Activated CD4-positive, alpha-beta T cell treated with anti-CD3 and anti-CD28 coated beads, Interleukin-2, amount 10 ng/mL, durations not matched to agents 24 days and 14 days (primary cell): ENCODE data around the gene SLC13A1. TPM values are rescaled to one million over a fixed set of nuclear protein-coding genes. Genes with fewer than 3 reads are reported as not detected.

Source experiments
- DNase-seq: peaks from one replicate; pipeline ENCODE4 v3.0.0; 2022
- H3K27ac Mint-ChIP-seq: one replicate; pipeline ENCODE4 v1.8.0; 2022; ENCODE audit warnings: mild to moderate bottlenecking, mixed read lengths
- H3K27me3 Mint-ChIP-seq: one replicate; pipeline ENCODE4 v1.8.0; 2022; ENCODE audit warnings: mixed read lengths
- H3K36me3 Mint-ChIP-seq: one replicate; pipeline ENCODE4 v1.8.0; 2022; ENCODE audit warnings: low read depth, mild to moderate bottlenecking, mixed read lengths
- H3K4me1 Mint-ChIP-seq: one replicate; pipeline ENCODE4 v1.8.0; 2021; ENCODE audit warnings: mixed read lengths
- H3K4me3 Mint-ChIP-seq: one replicate; pipeline ENCODE4 v1.8.0; 2022; ENCODE audit warnings: mild to moderate bottlenecking, moderate library complexity, mixed read lengths
- H3K9me3 Mint-ChIP-seq: one replicate; pipeline ENCODE4 v1.8.0; 2021; ENCODE audit warnings: mixed read lengths
- intact Hi-C: fragments of 100-400 bp; cut with micrococcal nuclease; formaldehyde crosslinking; loops from one replicate; pipeline ENCODE4 v1.15.1; 2023
- total RNA-seq: library from RNA; stranded (reverse); gene quantifications from 2 replicates; pipeline ENCODE4 v1.2.3, GENCODE V29; 2022

Gene SLC13A1
- total RNA-seq, 1 donor from 2014 or later = not detected

DNA sequence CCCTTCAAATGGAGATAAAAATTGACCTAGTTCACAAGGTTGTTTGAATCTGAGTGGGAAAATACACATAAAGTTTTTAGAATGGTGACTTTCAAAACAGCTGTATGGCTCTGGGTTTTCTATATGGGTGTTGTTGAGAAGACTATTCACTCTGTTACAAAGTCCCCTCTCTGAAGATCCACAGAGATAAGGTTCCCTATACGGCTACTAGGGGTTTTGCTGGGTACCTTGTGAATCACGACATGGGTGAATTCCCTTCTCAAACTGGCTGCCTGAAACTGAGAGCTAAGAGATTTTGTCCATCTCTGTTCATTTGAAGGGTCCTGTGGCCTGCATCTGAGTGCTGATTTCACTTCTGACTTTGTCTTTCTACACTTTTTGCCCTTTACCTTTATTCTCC lies 11.8 kb upstream of the SLC13A1 start:
- intact Hi-C loops = no loop called here
- peaks cover 3% of the 10 kb centered on the region for H3K9me3 Mint-ChIP-seq
- DNase-seq = no peak
- no peaks in the 10 kb centered on the region for H3K27me3 Mint-ChIP-seq
- no peaks in the 10 kb centered on the region for H3K4me1 Mint-ChIP-seq
- no peak overlapping the region for H3K27ac Mint-ChIP-seq
- no peak overlapping the region for H3K4me3 Mint-ChIP-seq
- no peaks in the 10 kb centered on the region for H3K36me3 Mint-ChIP-seq

DNA sequence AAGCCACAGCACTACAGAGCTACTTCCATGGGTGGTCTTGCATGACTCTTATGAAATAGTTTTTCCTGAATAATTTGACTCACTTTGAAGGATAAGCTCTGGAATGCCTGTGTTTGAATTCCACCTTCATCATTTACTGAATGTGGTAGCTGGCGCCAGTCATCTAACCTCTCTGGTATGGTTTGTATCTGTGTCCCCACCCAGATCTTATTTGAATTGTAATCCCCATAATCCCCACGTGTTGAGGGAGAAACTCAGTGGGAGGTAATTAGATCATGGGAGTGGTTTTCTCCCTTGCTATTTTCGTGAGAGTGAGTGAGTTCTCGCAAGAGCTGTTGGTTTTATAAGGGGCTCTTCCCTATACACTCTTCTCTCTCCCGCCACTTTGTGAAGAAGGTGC lies 11.2 kb upstream of the SLC13A1 start:
- intact Hi-C loops = no loop called here
- Mint-ChIP-seq H3K36me3 (no peaks in the 10 kb centered on the region), H3K9me3 (peaks cover 3% of the 10 kb centered on the region), H3K27me3 (no peaks in the 10 kb centered on the region), H3K4me3 (no peak overlapping the region), H3K27ac (no peak overlapping the region), H3K4me1 (no peaks in the 10 kb centered on the region)
- DNase-seq = no peak

GRCh38 chr7:123209786-123210185 lies 10.0 kb upstream of the SLC13A1 start:
- intact Hi-C loops = no loop called here
- H3K36me3 Mint-ChIP-seq = no peaks in the 10 kb centered on the region
- H3K9me3 Mint-ChIP-seq = peaks cover 3% of the 10 kb centered on the region
- no peak for DNase-seq
- H3K27ac Mint-ChIP-seq = no peak overlapping the region
- H3K4me3 Mint-ChIP-seq = no peak overlapping the region
- H3K4me1 Mint-ChIP-seq = no peaks in the 10 kb centered on the region
- no peaks in the 10 kb centered on the region for H3K27me3 Mint-ChIP-seq

- H3K4me3 Mint-ChIP-seq = no peak overlapping the region
- no peaks in the 10 kb centered on the region for H3K9me3 Mint-ChIP-seq
- DNase-seq = no peak
- intact Hi-C loops = no loop called here
- H3K27ac Mint-ChIP-seq = no peak overlapping the region
- H3K27me3 Mint-ChIP-seq = no peaks in the 10 kb centered on the region
- no peaks in the 10 kb centered on the region for H3K36me3 Mint-ChIP-seq
- no peaks in the 10 kb centered on the region for H3K4me1 Mint-ChIP-seq
Observed at GRCh38 chr7:123208793-123209192, 9.0 kb upstream of the SLC13A1 start.

GRCh38 chr7:123204206-123204835 lies 4.6 kb upstream of the SLC13A1 start:
- intact Hi-C loops = no loop called here
- Mint-ChIP-seq H3K4me1 (no peaks in the 10 kb centered on the region), H3K36me3 (no peaks in the 10 kb centered on the region), H3K4me3 (no peak overlapping the region), H3K9me3 (no peaks in the 10 kb centered on the region), H3K27me3 (no peaks in the 10 kb centered on the region), H3K27ac (no peak overlapping the region)
- DNase-seq = no peak

- DNase-seq = no peak
- no peaks in the 10 kb centered on the region for H3K27me3 Mint-ChIP-seq
- no peaks in the 10 kb centered on the region for H3K36me3 Mint-ChIP-seq
- no peak overlapping the region for H3K4me3 Mint-ChIP-seq
- no peaks in the 10 kb centered on the region for H3K9me3 Mint-ChIP-seq
- H3K4me1 Mint-ChIP-seq = no peaks in the 10 kb centered on the region
- H3K27ac Mint-ChIP-seq = no peak overlapping the region
- intact Hi-C loops = no loop called here
Observed at GRCh38 chr7:123201901-123202300, 2.1 kb upstream of the SLC13A1 start.

DNA sequence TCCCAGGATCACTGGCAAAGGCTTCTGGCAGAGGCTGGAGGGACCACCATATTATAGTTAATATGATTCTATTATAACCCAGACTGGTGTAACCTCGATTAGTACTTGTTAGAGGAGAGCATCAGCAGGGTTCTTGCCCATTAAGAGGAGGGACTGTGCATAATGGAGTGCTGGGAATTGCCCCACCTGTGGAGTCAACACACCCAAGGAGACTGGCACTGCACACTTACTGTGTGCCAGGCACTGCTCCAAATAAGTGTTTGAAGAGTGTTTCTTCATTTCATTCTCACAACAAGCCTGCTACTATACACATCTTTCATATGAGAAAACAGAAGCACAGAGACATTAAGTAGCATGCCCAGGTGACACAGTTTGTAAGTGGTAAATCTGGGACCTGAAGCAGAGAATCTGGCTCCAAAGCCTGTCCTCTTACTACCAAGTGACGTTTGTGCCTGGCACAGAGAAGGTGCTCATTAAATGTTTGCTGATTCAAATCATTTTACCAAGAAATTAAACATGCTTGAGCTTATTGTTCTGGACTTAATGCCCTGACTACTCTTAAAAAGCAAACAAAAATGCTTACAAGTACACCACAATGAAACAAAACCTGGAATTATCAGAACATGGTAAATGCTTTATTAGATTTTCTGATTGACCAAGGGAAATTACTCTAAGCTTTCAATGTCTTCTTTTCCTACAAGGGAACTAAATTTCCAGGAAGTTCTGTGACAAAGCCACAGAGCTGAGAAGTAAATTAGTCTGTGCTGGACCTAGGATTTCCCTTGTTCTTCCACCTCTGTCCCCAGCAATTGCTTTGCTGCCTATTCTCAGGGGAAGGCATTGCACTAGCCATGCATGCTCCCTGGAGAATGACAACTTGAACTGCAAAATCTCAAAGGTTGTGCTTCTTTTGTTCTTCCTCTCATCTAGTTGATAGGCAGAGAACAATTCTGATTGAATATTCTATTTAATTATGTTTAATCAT lies 809 bp downstream of the SLC13A1 start:
- no peak overlapping the region for H3K4me3 Mint-ChIP-seq
- H3K9me3 Mint-ChIP-seq = no peaks in the 10 kb centered on the region
- no peaks in the 10 kb centered on the region for H3K4me1 Mint-ChIP-seq
- no peaks in the 10 kb centered on the region for H3K27me3 Mint-ChIP-seq
- H3K36me3 Mint-ChIP-seq = no peaks in the 10 kb centered on the region
- intact Hi-C loops = no loop called here
- DNase-seq = no peak
- no peak overlapping the region for H3K27ac Mint-ChIP-seq

GRCh38 chr7:123198111-123198510 lies 1.7 kb downstream of the SLC13A1 start:
- no peak for DNase-seq
- Mint-ChIP-seq H3K36me3 (no peaks in the 10 kb centered on the region), H3K27ac (no peak overlapping the region), H3K27me3 (no peaks in the 10 kb centered on the region), H3K4me1 (no peaks in the 10 kb centered on the region), H3K9me3 (no peaks in the 10 kb centered on the region), H3K4me3 (no peak overlapping the region)
- intact Hi-C loops = no loop called here

- no peak for DNase-seq
- peaks cover 4% of the 10 kb centered on the region for H3K4me1 Mint-ChIP-seq
- no peaks in the 10 kb centered on the region for H3K27me3 Mint-ChIP-seq
- intact Hi-C loops = no loop called here
- H3K4me3 Mint-ChIP-seq = no peak overlapping the region
- no peaks in the 10 kb centered on the region for H3K9me3 Mint-ChIP-seq
- no peak overlapping the region for H3K27ac Mint-ChIP-seq
- H3K36me3 Mint-ChIP-seq = no peaks in the 10 kb centered on the region
Observed at GRCh38 chr7:123193235-123193634, 6.5 kb downstream of the SLC13A1 start.

GRCh38 chr7:123191132-123191531 lies 8.6 kb downstream of the SLC13A1 start:
- no peaks in the 10 kb centered on the region for H3K9me3 Mint-ChIP-seq
- no peaks in the 10 kb centered on the region for H3K36me3 Mint-ChIP-seq
- no peak for DNase-seq
- peaks cover 4% of the 10 kb centered on the region for H3K4me1 Mint-ChIP-seq
- H3K27me3 Mint-ChIP-seq = no peaks in the 10 kb centered on the region
- intact Hi-C loops = no loop called here
- H3K4me3 Mint-ChIP-seq = no peak overlapping the region
- H3K27ac Mint-ChIP-seq = peak overlapping the region; percentile 35

- no peaks in the 10 kb centered on the region for H3K36me3 Mint-ChIP-seq
- intact Hi-C loops = no loop called here
- peaks cover 4% of the 10 kb centered on the region for H3K4me1 Mint-ChIP-seq
- H3K27ac Mint-ChIP-seq = no peak overlapping the region
- no peak overlapping the region for H3K4me3 Mint-ChIP-seq
- H3K9me3 Mint-ChIP-seq = no peaks in the 10 kb centered on the region
- no peaks in the 10 kb centered on the region for H3K27me3 Mint-ChIP-seq
- peak; percentile 73 for DNase-seq
Observed at GRCh38 chr7:123190109-123190831, 9.5 kb downstream of the SLC13A1 start.

GRCh38 chr7:123185756-123186155 lies 14.0 kb downstream of the SLC13A1 start:
- Mint-ChIP-seq H3K27ac (no peak overlapping the region), H3K9me3 (no peaks in the 10 kb centered on the region)
- intact Hi-C loops = no loop called here

GRCh38 chr7:123184271-123184670 lies 15.5 kb downstream of the SLC13A1 start:
- Mint-ChIP-seq H3K27ac (no peak overlapping the region), H3K27me3 (no peaks in the 10 kb centered on the region), H3K9me3 (no peaks in the 10 kb centered on the region), H3K36me3 (no peaks in the 10 kb centered on the region), H3K4me3 (no peak overlapping the region), H3K4me1 (no peaks in the 10 kb centered on the region)
- intact Hi-C loops = no loop called here
- DNase-seq = no peak

More at GRCh38 chr7:123185756-123186155, 14.0 kb downstream of the SLC13A1 start:
- no peak overlapping the region for H3K4me3 Mint-ChIP-seq
- H3K36me3 Mint-ChIP-seq = no peaks in the 10 kb centered on the region
- peaks cover 2% of the 10 kb centered on the region for H3K4me1 Mint-ChIP-seq
- DNase-seq = no peak
- H3K27me3 Mint-ChIP-seq = no peaks in the 10 kb centered on the region

GRCh38 chr7:123183431-123183830 lies 16.3 kb downstream of the SLC13A1 start:
- no peaks in the 10 kb centered on the region for H3K4me1 Mint-ChIP-seq
- no peaks in the 10 kb centered on the region for H3K9me3 Mint-ChIP-seq
- H3K36me3 Mint-ChIP-seq = no peaks in the 10 kb centered on the region
- intact Hi-C loops = no loop called here
- H3K27me3 Mint-ChIP-seq = no peaks in the 10 kb centered on the region
- H3K27ac Mint-ChIP-seq = no peak overlapping the region
- H3K4me3 Mint-ChIP-seq = no peak overlapping the region
- DNase-seq = no peak
